OCI-LY1 (cell line): Measurements from ENCODE around the gene FETUB.

Experiments
- H2AFZ ChIP-seq: fragments of 200-600 bp; sonication (generic), shearing (Covaris generic); 2 replicates; pipeline ENCODE4 v1.6.0; 2014; ENCODE audit warnings: antibody characterized with exemption, mild to moderate bottlenecking, low read length
- H3F3A ChIP-seq: fragments of 200-600 bp; sonication (generic), shearing (Covaris generic); 2 replicates; pipeline ENCODE4 v1.6.0; 2014; ENCODE audit warnings: mild to moderate bottlenecking, antibody characterized with exemption, low read length, moderate library complexity; ENCODE audit not compliant: insufficient read depth
- H3K27ac ChIP-seq: fragments of 200-600 bp; sonication (generic); 2 replicates; pipeline ENCODE4 v1.5.1; 2014; ENCODE audit warnings: low read length, mixed run types, mild to moderate bottlenecking, low read depth; ENCODE audit not compliant: poor library complexity, severe bottlenecking
- H3K27me3 ChIP-seq: fragments of 200-600 bp; sonication (generic); 2 replicates; pipeline ENCODE4 v1.6.0; 2014; ENCODE audit warnings: antibody characterized with exemption, mild to moderate bottlenecking, low read length, moderate library complexity; ENCODE audit not compliant: insufficient read depth
- H3K36me3 ChIP-seq: fragments of 200-600 bp; sonication (generic); 2 replicates; pipeline ENCODE4 v1.6.1; 2014; ENCODE audit warnings: mild to moderate bottlenecking, antibody characterized with exemption, low read length, moderate library complexity, mixed read lengths; ENCODE audit not compliant: insufficient read depth
- H3K4me1 ChIP-seq: fragments of 200-600 bp; sonication (generic); 2 replicates; pipeline ENCODE4 v1.5.1; 2014; ENCODE audit warnings: mild to moderate bottlenecking, low read length, moderate library complexity; ENCODE audit not compliant: insufficient read depth, severe bottlenecking
- H3K4me2 ChIP-seq: fragments of 200-600 bp; sonication (generic), shearing (Covaris generic); 2 replicates; pipeline ENCODE4 v1.6.1; 2014; ENCODE audit warnings: low read length
- H3K4me3 ChIP-seq: fragments of 200-600 bp; sonication (generic); 2 replicates; pipeline ENCODE4 v1.5.1; 2014; ENCODE audit warnings: low read length, low read depth, mild to moderate bottlenecking, mixed read lengths; ENCODE audit not compliant: poor library complexity, severe bottlenecking
- H3K79me2 ChIP-seq: fragments of 200-600 bp; shearing (Covaris generic); 2 replicates; pipeline ENCODE4 v1.6.1; 2016; ENCODE audit warnings: mixed run types, low read length, mixed read lengths; ENCODE audit not compliant: insufficient read depth
- H3K9ac ChIP-seq: fragments of 200-600 bp; sonication (generic), shearing (Covaris generic); 2 replicates; pipeline ENCODE4 v1.6.1; 2014; ENCODE audit warnings: mild to moderate bottlenecking, low read length, mixed read lengths
- H3K9me2 ChIP-seq: fragments of 200-600 bp; sonication (generic), shearing (Covaris generic); 2 replicates; pipeline ENCODE4 v1.6.1; 2014; ENCODE audit warnings: low read depth, mild to moderate bottlenecking, low read length, mixed read lengths
- H3K9me3 ChIP-seq: fragments of 200-600 bp; shearing (Covaris generic); 2 replicates; pipeline ENCODE4 v1.6.1; 2014; ENCODE audit warnings: low read length, mixed read lengths
- H4K20me1 ChIP-seq: fragments of 200-600 bp; sonication (generic), shearing (Covaris generic); 2 replicates; pipeline ENCODE4 v1.6.0; 2016; ENCODE audit warnings: mild to moderate bottlenecking, low read length; ENCODE audit not compliant: insufficient read depth
- EZH2 ChIP-seq: fragments of 200-600 bp; sonication (generic), shearing (Covaris generic); IDR thresholded peaks from 2 replicates; pipeline ENCODE4 v1.8.0; 2017; ENCODE audit warnings: borderline replicate concordance, mixed run types, mild to moderate bottlenecking, antibody characterized with exemption, low read length, moderate library complexity, mixed read lengths
- TF ChIP-seq, protein P1 (sequence below): fragments of 200-600 bp; sonication (generic), shearing (Covaris generic); IDR thresholded peaks from 2 replicates; pipeline ENCODE4 v1.5.1; 2017; ENCODE audit warnings: mild to moderate bottlenecking, antibody characterized with exemption, low read length, moderate library complexity, mixed read lengths

Gene FETUB

GRCh38 chr3:186643493-186643892 is 3.3 kb downstream of the FETUB start:
- TF ChIP-seq, protein P1, sequence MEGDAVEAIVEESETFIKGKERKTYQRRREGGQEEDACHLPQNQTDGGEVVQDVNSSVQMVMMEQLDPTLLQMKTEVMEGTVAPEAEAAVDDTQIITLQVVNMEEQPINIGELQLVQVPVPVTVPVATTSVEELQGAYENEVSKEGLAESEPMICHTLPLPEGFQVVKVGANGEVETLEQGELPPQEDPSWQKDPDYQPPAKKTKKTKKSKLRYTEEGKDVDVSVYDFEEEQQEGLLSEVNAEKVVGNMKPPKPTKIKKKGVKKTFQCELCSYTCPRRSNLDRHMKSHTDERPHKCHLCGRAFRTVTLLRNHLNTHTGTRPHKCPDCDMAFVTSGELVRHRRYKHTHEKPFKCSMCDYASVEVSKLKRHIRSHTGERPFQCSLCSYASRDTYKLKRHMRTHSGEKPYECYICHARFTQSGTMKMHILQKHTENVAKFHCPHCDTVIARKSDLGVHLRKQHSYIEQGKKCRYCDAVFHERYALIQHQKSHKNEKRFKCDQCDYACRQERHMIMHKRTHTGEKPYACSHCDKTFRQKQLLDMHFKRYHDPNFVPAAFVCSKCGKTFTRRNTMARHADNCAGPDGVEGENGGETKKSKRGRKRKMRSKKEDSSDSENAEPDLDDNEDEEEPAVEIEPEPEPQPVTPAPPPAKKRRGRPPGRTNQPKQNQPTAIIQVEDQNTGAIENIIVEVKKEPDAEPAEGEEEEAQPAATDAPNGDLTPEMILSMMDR = no peak
- TF ChIP-seq EZH2 = no peak
- Histone ChIP-seq H3K9ac (no peak overlapping the region), H3K9me3 (peaks cover 8% of the 10 kb centered on the region), H3K9me2 (no peaks in the 10 kb centered on the region), H3K79me2 (no peaks in the 10 kb centered on the region), H3K27me3 (no peaks in the 10 kb centered on the region; the same call in 1 of the 2 replicates), H3K4me1 (no peaks in the 10 kb centered on the region), H4K20me1 (no peaks in the 10 kb centered on the region), H3K36me3 (no peaks in the 10 kb centered on the region; the same call in 1 of the 2 replicates), H3K4me2 (no peak overlapping the region), H3K27ac (no peak overlapping the region), H3F3A (no peaks in the 10 kb centered on the region), H3K4me3 (no peak overlapping the region), H2AFZ (no peak overlapping the region)

DNA sequence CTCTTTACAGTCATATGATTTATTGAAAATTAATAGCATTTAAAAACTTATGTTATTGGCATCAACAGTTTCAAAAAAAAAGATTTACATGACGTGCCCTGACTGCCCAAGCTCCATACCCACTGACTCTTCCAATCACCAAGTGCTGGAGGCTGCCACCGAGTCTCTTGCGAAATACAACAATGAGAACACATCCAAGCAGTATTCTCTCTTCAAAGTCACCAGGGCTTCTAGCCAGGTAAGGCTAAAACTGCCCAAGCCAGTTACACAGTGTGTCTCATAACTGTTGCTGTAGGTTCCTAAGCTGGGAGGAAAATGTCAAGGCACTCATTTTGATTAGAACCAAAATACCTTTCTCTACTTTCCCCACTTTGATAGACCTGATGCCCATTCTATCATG is 4.5 kb downstream of the FETUB start:
- Histone ChIP-seq H3F3A (no peaks in the 10 kb centered on the region), H3K27ac (no peak overlapping the region), H4K20me1 (no peaks in the 10 kb centered on the region), H3K4me1 (no peaks in the 10 kb centered on the region), H2AFZ (no peak overlapping the region), H3K4me2 (no peak overlapping the region), H3K9ac (no peak overlapping the region), H3K36me3 (no peaks in the 10 kb centered on the region; the same call in 1 of the 2 replicates), H3K9me3 (no peaks in the 10 kb centered on the region), H3K9me2 (no peaks in the 10 kb centered on the region), H3K27me3 (no peaks in the 10 kb centered on the region), H3K79me2 (no peaks in the 10 kb centered on the region), H3K4me3 (no peak overlapping the region)
- TF ChIP-seq, protein P1 = no peak
- no peak for TF ChIP-seq EZH2

DNA sequence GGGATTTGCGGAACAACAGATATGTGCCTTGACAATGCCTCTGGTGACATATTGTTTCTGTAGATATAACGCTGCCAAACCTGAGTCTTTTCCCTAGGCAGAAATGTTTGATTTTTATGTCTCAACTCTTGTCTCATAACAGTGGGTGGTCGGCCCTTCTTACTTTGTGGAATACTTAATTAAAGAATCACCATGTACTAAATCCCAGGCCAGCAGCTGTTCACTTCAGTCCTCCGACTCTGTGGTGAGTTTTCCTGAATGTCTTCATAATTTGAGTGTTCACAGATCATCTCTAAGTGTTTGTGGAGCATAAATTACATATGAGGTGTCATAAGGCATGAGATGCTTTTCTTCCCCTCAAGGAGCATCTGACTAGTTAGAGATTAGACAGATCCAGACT is 5.9 kb downstream of the FETUB start:
- Histone ChIP-seq H4K20me1 (no peaks in the 10 kb centered on the region), H3K36me3 (no peaks in the 10 kb centered on the region), H3K9me2 (no peaks in the 10 kb centered on the region), H3F3A (no peaks in the 10 kb centered on the region), H3K27ac (no peak overlapping the region), H3K4me2 (no peak overlapping the region), H3K9me3 (no peaks in the 10 kb centered on the region), H3K27me3 (no peaks in the 10 kb centered on the region), H3K4me3 (no peak overlapping the region), H3K79me2 (no peaks in the 10 kb centered on the region), H3K9ac (no peak overlapping the region), H3K4me1 (no peaks in the 10 kb centered on the region), H2AFZ (no peak overlapping the region)
- TF ChIP-seq EZH2 = no peak
- TF ChIP-seq, protein P1 = no peak
